Left lung (tissue), 10 donors: ENCODE results near the gene ANG. TPM values are rescaled to one million over a fixed set of nuclear protein-coding genes. Genes with fewer than 3 reads are reported as not detected.

Source experiments
- ATAC-seq: fragments of 200-7000 bp; cut with Tn5 transposase; one replicate; pipeline ENCODE4 v1.9.1; 2020; ENCODE audit warnings: moderate library complexity
- DNase-seq, 4 donors: peaks; one replicate each; pipeline ENCODE4 v3.0.0-alpha.2; 2013 to 2020
- H3K27ac ChIP-seq, 2 donors: fragments of 200-600 bp; sonication (generic) in 1 of 2; one replicate each; pipeline versions ENCODE4 v1.5.0 to v1.8.0; 2020 to 2021
- H3K27me3 ChIP-seq, 2 donors: fragments of 200-600 bp; sonication (generic) in 1 of 2; one replicate each; pipeline versions ENCODE4 v1.5.0 to v1.8.0; 2020 to 2021
- H3K36me3 ChIP-seq, 2 donors: fragments of 200-600 bp; sonication (generic) in 1 of 2; one replicate each; pipeline versions ENCODE4 v1.5.0 to v1.8.0; 2020 to 2021
- H3K4me1 ChIP-seq, 2 donors: fragments of 200-600 bp; one replicate each; pipeline ENCODE4 v1.8.0; 2021
- H3K4me3 ChIP-seq, 2 donors: fragments of 200-600 bp; sonication (generic) in 1 of 2; one replicate each; pipeline versions ENCODE4 v1.5.0 to v1.8.0; 2020 to 2021; ENCODE audit warnings: mild to moderate bottlenecking in 1 of 2
- H3K9me3 ChIP-seq, 2 donors: fragments of 200-600 bp; sonication (generic) in 1 of 2; one replicate each; pipeline versions ENCODE4 v1.5.0 to v1.8.0; 2020 to 2021
- intact Hi-C, 2 donors: fragments of 100-400 bp; cut with DNase I; formaldehyde crosslinking; loops; one replicate each; pipeline versions ENCODE4 v1.11.2 to v1.14.2; 2022
- polyA plus RNA-seq, 6 donors: library from polyadenylated mRNA; unstranded; fragments of 120-200 nt; gene quantifications; one replicate each; pipeline ENCODE4 v1.2.1, GENCODE V29; 2013; ENCODE audit not compliant: insufficient read length in 6 of 6
- total RNA-seq, 2 donors: library from RNA; stranded (reverse); fragmentation: NEBNext Ultra II Directional; extraction: Animal tissue kit (Norgen Biotek cat#: 25700); gene quantifications; one replicate each; pipeline ENCODE4 v1.2.1, GENCODE V29; 2021
- TF ChIP-seq, protein P1 (sequence below), 2 donors: fragments of 200-600 bp; sonication (generic) in 1 of 2; IDR thresholded peaks; one replicate each; pipeline versions ENCODE4 v1.5.0 to v1.8.0; 2021; ENCODE audit warnings: antibody characterized with exemption in 2 of 2
- donor health status: DM: no; HTN: yes; CAD: no.
- donor health status: DM: no; HTN: no; CAD: no.

The ANG gene
- total and polyA plus RNA-seq, 8 donors = 6.6 to 11.0 (median 9.1) TPM

GRCh38 chr14:20742132-20742531 lies 53.6 kb downstream of the ANG start:
- H3K4me1 ChIP-seq = no peaks in the 10 kb centered on the region
- H3K4me3 ChIP-seq = no peak overlapping the region
- H3K27me3 ChIP-seq = no peaks in the 10 kb centered on the region
- intact Hi-C loops = no loop called here
- no peak for ATAC-seq
- H3K36me3 ChIP-seq = no peaks in the 10 kb centered on the region
- TF ChIP-seq, protein P1, sequence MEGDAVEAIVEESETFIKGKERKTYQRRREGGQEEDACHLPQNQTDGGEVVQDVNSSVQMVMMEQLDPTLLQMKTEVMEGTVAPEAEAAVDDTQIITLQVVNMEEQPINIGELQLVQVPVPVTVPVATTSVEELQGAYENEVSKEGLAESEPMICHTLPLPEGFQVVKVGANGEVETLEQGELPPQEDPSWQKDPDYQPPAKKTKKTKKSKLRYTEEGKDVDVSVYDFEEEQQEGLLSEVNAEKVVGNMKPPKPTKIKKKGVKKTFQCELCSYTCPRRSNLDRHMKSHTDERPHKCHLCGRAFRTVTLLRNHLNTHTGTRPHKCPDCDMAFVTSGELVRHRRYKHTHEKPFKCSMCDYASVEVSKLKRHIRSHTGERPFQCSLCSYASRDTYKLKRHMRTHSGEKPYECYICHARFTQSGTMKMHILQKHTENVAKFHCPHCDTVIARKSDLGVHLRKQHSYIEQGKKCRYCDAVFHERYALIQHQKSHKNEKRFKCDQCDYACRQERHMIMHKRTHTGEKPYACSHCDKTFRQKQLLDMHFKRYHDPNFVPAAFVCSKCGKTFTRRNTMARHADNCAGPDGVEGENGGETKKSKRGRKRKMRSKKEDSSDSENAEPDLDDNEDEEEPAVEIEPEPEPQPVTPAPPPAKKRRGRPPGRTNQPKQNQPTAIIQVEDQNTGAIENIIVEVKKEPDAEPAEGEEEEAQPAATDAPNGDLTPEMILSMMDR (IDR thresholded peaks at IDR 0.05) = no peak
- no peaks in the 10 kb centered on the region for H3K9me3 ChIP-seq
- DNase-seq = no peak
- no peak overlapping the region for H3K27ac ChIP-seq

DNA sequence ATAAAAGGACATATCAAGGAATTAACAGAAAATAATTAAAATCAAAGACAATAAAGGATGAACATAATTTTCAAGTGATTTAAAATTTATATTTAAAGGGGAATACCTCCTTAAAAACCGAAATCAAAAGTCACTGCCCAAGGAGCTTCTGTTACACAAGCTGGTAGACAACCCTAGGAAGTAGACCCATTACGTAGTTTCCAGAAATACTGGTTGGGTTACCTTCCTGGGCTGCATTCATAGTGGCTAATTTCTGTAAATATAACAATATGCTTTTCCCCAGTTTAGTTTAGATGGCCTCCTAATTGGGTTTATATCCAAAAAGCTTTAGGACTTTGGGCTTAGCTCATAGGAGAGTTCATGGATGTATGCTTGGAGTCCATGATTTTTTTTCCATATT lies 55.0 kb downstream of the ANG start:
- intact Hi-C loops = no loop called here
- ATAC-seq = peak; percentile 41
- Histone ChIP-seq H3K4me3 (no peak overlapping the region), H3K9me3 (no peaks in the 10 kb centered on the region), H3K4me1 (no peaks in the 10 kb centered on the region), H3K27ac (no peak overlapping the region), H3K36me3 (no peaks in the 10 kb centered on the region), H3K27me3 (no peaks in the 10 kb centered on the region)
- DNase-seq = peak in 1 of 4 donors; percentile 56
- TF ChIP-seq, protein P1 (IDR thresholded peaks at IDR 0.05) = no peak

Other genes with a start within 250 kb of the ANG start
- gene OSGEP, start 234.0 kb upstream of the ANG start, total RNA-seq = 10 to 100 TPM; 29.0 to 37.9 TPM
- gene OSGEP, start 234.0 kb upstream of the ANG start, polyA plus RNA-seq = 10 to 100 TPM; 75.5 to 90.1 (median 83.4) TPM
- 100 to 1,000 TPM; 115 to 138 TPM for gene APEX1, start 233.5 kb upstream of the ANG start, total RNA-seq
- gene APEX1, start 233.5 kb upstream of the ANG start, polyA plus RNA-seq = 100 to 1,000 TPM; 305 to 342 (median 319) TPM
- gene PIP4P1, start 227.3 kb upstream of the ANG start, total RNA-seq = 10 to 100 TPM; 24.9 to 40.3 TPM
- gene PIP4P1, start 227.3 kb upstream of the ANG start, polyA plus RNA-seq = 10 to 100 TPM; 26.6 to 30.5 (median 29.3) TPM
- 10 to 100 TPM; 37.6 to 84.8 TPM for gene PNP, start 219.4 kb upstream of the ANG start, total RNA-seq
- gene PNP, start 219.4 kb upstream of the ANG start, polyA plus RNA-seq = 10 to 100 TPM; 28.5 to 43.3 (median 35.6) TPM
- under 1 TPM; 0.35 to 0.71 TPM for gene RNASE10, start 183.2 kb upstream of the ANG start, total RNA-seq
- gene RNASE10, start 183.2 kb upstream of the ANG start, polyA plus RNA-seq = under 1 TPM in 4 of 6 donors, not detected in 2; 0.30 to 0.93 (median 0.43) TPM
- not detected for gene RNASE9, start 127.7 kb upstream of the ANG start, total RNA-seq
- not detected for gene RNASE9, start 127.7 kb upstream of the ANG start, polyA plus RNA-seq
- not detected for gene RNASE11, start 100.8 kb upstream of the ANG start, total RNA-seq
- gene RNASE11, start 100.8 kb upstream of the ANG start, polyA plus RNA-seq = not detected
- gene RNASE12, start 97.4 kb upstream of the ANG start, total RNA-seq = not detected
- not detected for gene RNASE12, start 97.4 kb upstream of the ANG start, polyA plus RNA-seq
- gene OR6S1, start 47.1 kb upstream of the ANG start, total RNA-seq = not detected
- gene OR6S1, start 47.1 kb upstream of the ANG start, polyA plus RNA-seq = not detected
- gene RNASE4, start 4.2 kb upstream of the ANG start, total RNA-seq = 10 to 100 TPM; 17.9 to 18.5 TPM
- 1 to 10 TPM; 5.1 to 7.8 (median 6.4) TPM for gene RNASE4, start 4.2 kb upstream of the ANG start, polyA plus RNA-seq
- not detected for gene EDDM3A, start 57.1 kb downstream of the ANG start, total RNA-seq
- under 1 TPM in 4 of 6 donors, not detected in 2; 0.15 to 0.47 (median 0.23) TPM for gene EDDM3A, start 57.1 kb downstream of the ANG start, polyA plus RNA-seq
- gene EDDM3B, start 79.6 kb downstream of the ANG start, total RNA-seq = not detected
- gene EDDM3B, start 79.6 kb downstream of the ANG start, polyA plus RNA-seq = under 1 TPM in 2 of 6 donors, not detected in 4; 0.15 to 0.20 TPM
- 10 to 100 TPM; 14.7 to 20.6 TPM for gene RNASE6, start 92.5 kb downstream of the ANG start, total RNA-seq
- gene RNASE6, start 92.5 kb downstream of the ANG start, polyA plus RNA-seq = 1 to 10 TPM; 6.4 to 8.0 (median 7.3) TPM
- 1,000 to 10,000 TPM in 1 of 2 donors, 100 to 1,000 TPM in 1; 518 to 1,326 TPM for gene RNASE1, start 114.1 kb downstream of the ANG start, total RNA-seq
- 100 to 1,000 TPM; 293 to 425 (median 369) TPM for gene RNASE1, start 114.1 kb downstream of the ANG start, polyA plus RNA-seq
- gene RNASE3, start 202.6 kb downstream of the ANG start, total RNA-seq = 1 to 10 TPM in 1 of 2 donors, not detected in 1; 1.1 TPM
- gene RNASE3, start 202.6 kb downstream of the ANG start, polyA plus RNA-seq = 1 to 10 TPM in 3 of 6 donors, under 1 TPM in 3; 0.33 to 1.9 (median 0.88) TPM